IPS-18a (cell line): ENCODE data around the gene PRKN.

Experiments
- H3K27ac ChIP-seq: one replicate; pipeline ENCODE4 v1.5.1; 2013; ENCODE audit warnings: low read length
- H3K27me3 ChIP-seq: one replicate; pipeline ENCODE4 v1.6.1; 2013; ENCODE audit warnings: mild to moderate bottlenecking, low read length; ENCODE audit not compliant: control insufficient read depth, insufficient read depth
- H3K36me3 ChIP-seq: one replicate; pipeline ENCODE4 v1.6.1; 2013; ENCODE audit warnings: low read depth, low read length; ENCODE audit not compliant: control insufficient read depth
- H3K4me1 ChIP-seq: one replicate; pipeline ENCODE4 v1.6.1; 2013; ENCODE audit warnings: low read depth, low read length; ENCODE audit not compliant: control insufficient read depth
- H3K4me3 ChIP-seq: one replicate; pipeline ENCODE4 v1.5.1; 2013; ENCODE audit warnings: low read length
- H3K9ac ChIP-seq: one replicate; pipeline ENCODE4 v1.6.1; 2013; ENCODE audit warnings: mild to moderate bottlenecking, low read length, moderate library complexity
- H3K9me3 ChIP-seq: one replicate; pipeline ENCODE4 v1.6.1; 2013; ENCODE audit warnings: low read depth, low read length; ENCODE audit not compliant: control insufficient read depth

Gene PRKN

GRCh38 chr6:161378115-161378514 lies 1349.5 kb downstream of the PRKN start:
- H3K9ac ChIP-seq = no peak overlapping the region
- no peaks in the 10 kb centered on the region for H3K27me3 ChIP-seq
- no peaks in the 10 kb centered on the region for H3K4me1 ChIP-seq
- no peaks in the 10 kb centered on the region for H3K9me3 ChIP-seq
- no peak overlapping the region for H3K27ac ChIP-seq
- H3K4me3 ChIP-seq = no peak overlapping the region
- H3K36me3 ChIP-seq = no peaks in the 10 kb centered on the region

DNA sequence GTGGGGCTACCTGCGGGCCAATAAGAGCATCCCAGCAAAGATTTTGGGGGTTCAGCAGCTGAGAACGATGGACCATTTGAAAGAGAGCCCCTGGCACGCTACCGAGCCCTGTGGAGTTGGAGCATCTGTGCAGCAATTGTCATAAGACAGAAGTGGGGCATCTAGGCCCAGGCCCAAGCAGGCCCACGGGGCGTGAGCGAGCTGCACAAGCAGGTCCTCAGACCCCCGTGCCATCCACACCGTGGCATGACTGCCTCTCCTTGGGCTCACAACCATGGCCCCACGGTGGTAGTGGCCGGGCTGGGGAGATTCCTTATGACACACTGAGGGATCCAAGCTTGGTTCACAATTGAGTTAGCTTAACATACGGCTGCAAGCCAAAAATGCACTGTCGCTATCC lies 1350.5 kb downstream of the PRKN start:
- no peaks in the 10 kb centered on the region for H3K36me3 ChIP-seq
- H3K4me3 ChIP-seq = no peak overlapping the region
- no peaks in the 10 kb centered on the region for H3K4me1 ChIP-seq

GRCh38 chr6:161376367-161376766 lies 1351.2 kb downstream of the PRKN start:
- H3K9me3 ChIP-seq = no peaks in the 10 kb centered on the region
- no peak overlapping the region for H3K4me3 ChIP-seq
- H3K9ac ChIP-seq = no peak overlapping the region
- H3K4me1 ChIP-seq = no peaks in the 10 kb centered on the region
- no peaks in the 10 kb centered on the region for H3K36me3 ChIP-seq
- H3K27ac ChIP-seq = no peak overlapping the region
- H3K27me3 ChIP-seq = no peaks in the 10 kb centered on the region

More for the DNA sequence above, 1350.5 kb downstream of the PRKN start:
- Histone ChIP-seq H3K9me3 (no peaks in the 10 kb centered on the region), H3K9ac (no peak overlapping the region), H3K27me3 (no peaks in the 10 kb centered on the region), H3K27ac (no peak overlapping the region)

DNA sequence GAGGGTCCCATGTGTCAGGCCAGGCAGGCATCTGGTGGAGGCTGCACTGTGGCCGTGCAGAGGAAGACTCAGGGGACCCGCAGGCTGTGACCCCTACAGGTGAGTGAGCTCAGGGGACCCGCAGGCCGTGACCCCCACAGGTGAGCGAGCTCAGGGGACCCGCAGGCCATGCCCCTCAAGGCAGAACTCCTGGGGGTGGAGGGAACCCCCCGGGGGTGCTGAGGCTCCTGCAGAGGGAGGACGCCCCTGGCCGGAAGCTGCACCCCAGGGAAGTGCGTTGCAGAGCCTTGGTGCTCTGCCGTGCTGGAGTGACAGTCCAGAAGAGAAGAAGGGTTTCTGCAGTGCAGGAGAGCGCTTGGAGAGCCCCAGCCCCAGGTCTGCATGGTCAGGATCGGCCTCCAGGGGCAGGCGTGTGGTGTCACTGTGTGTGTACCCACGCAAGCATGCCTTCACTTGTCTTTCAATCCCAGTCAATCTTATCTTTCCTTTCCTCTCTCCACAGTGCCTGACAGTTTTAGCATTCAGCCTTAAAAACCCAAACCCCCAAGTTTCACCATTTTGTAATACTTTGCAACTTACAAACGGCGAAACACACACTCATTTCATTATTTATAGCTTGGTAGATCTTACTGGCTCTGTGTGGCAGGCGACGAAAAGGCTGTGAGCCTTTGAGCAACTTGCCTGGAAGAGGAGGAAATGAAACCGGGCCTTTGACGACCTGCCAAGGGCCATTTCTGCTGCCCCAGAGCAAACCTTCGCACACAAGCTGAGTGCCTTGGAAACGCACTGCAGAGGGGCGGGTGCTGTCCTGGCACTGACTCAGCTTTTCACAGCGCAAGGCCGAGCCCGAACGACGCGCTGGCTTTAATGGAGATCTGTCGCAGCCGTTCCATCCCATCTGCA lies 1352.3 kb downstream of the PRKN start:
- H3K4me3 ChIP-seq = no peak overlapping the region
- no peaks in the 10 kb centered on the region for H3K36me3 ChIP-seq
- no peaks in the 10 kb centered on the region for H3K9me3 ChIP-seq
- H3K27me3 ChIP-seq = no peaks in the 10 kb centered on the region
- no peak overlapping the region for H3K9ac ChIP-seq
- no peaks in the 10 kb centered on the region for H3K4me1 ChIP-seq
- H3K27ac ChIP-seq = no peak overlapping the region

DNA sequence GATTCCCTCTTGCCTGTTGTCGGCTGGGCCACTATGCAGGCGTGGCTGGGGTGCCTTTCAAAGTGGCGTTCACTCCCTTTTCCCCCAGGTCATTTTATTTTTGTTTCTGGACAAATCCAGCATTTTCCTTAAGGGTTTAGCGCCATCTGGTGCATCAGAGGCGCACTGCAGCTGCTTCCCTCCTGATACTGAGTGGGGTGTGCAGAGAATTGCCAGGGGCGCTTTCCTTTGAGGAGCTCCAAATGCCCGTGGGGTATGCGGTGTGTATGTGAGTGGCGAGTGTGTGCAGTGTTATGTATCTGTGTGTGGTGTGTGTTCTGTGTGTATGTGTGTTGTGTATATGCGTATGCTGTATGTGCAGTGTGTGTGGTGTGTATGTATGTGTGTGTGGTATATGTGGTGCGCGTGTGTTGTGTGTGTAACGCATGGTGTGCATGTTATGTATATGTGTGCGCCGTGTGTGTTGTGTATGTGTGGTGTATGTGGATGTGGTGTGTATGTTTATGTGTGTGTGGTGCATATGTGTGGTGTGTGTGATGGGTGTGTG lies 1353.6 kb downstream of the PRKN start:
- H3K4me1 ChIP-seq = no peaks in the 10 kb centered on the region
- H3K9me3 ChIP-seq = no peaks in the 10 kb centered on the region
- H3K36me3 ChIP-seq = no peaks in the 10 kb centered on the region
- no peak overlapping the region for H3K9ac ChIP-seq
- no peak overlapping the region for H3K27ac ChIP-seq
- H3K4me3 ChIP-seq = no peak overlapping the region
- H3K27me3 ChIP-seq = no peaks in the 10 kb centered on the region

GRCh38 chr6:161372422-161372793 lies 1355.2 kb downstream of the PRKN start:
- no peaks in the 10 kb centered on the region for H3K27me3 ChIP-seq
- H3K27ac ChIP-seq = no peak overlapping the region
- no peaks in the 10 kb centered on the region for H3K4me1 ChIP-seq
- H3K36me3 ChIP-seq = no peaks in the 10 kb centered on the region
- no peak overlapping the region for H3K9ac ChIP-seq
- no peaks in the 10 kb centered on the region for H3K9me3 ChIP-seq
- no peak overlapping the region for H3K4me3 ChIP-seq

DNA sequence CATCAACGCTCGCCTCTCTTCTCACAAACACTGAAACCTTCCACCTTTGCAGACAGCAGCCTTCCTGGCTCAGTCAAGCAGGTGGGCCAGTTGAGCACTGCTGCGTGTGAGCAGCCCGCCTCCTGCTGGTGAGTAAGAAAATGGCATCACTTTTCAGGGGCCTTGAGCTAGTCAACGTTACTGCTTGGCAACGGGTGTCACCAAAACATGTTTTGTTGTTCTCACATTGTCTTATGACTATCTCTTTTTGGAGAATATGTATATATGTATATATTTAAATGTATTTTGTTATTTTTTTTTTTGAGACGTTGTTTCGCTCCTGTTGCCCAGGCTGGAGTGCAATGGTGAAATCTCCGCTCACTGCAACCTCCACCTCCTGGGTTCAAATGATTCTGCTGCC lies 1356.7 kb downstream of the PRKN start:
- no peaks in the 10 kb centered on the region for H3K27me3 ChIP-seq
- H3K27ac ChIP-seq = no peak overlapping the region
- H3K4me1 ChIP-seq = no peaks in the 10 kb centered on the region
- no peak overlapping the region for H3K4me3 ChIP-seq
- no peaks in the 10 kb centered on the region for H3K36me3 ChIP-seq
- H3K9me3 ChIP-seq = no peaks in the 10 kb centered on the region
- H3K9ac ChIP-seq = no peak overlapping the region

GRCh38 chr6:161369339-161369738 lies 1358.2 kb downstream of the PRKN start:
- Histone ChIP-seq H3K27ac (no peak overlapping the region), H3K4me1 (no peaks in the 10 kb centered on the region), H3K27me3 (no peaks in the 10 kb centered on the region), H3K9ac (no peak overlapping the region), H3K36me3 (no peaks in the 10 kb centered on the region), H3K4me3 (no peak overlapping the region), H3K9me3 (no peaks in the 10 kb centered on the region)

DNA sequence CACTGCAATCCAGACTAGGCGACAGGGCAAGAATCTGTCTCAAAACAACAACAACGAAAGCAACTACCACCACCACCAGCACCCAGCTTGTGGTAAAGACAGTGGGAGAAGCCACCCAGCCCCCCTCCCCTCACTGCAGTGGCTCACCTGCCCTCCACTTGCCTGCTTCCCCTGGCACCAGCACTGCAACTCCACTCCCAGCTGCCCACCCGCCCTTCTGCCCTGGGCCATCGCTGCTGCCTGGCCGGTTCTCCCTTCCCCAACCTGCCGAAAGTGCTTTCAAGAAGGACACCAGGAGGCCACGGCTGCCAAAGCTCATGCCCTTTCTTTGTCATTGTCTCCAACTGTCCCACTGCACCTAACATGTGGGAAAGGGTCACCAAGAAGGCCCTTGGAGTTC lies 1359.1 kb downstream of the PRKN start:
- Histone ChIP-seq H3K4me1 (no peaks in the 10 kb centered on the region), H3K27ac (no peak overlapping the region), H3K27me3 (no peaks in the 10 kb centered on the region), H3K4me3 (no peak overlapping the region), H3K9me3 (no peaks in the 10 kb centered on the region), H3K9ac (no peak overlapping the region), H3K36me3 (no peaks in the 10 kb centered on the region)

- Histone ChIP-seq H3K4me1 (no peaks in the 10 kb centered on the region), H3K27ac (no peak overlapping the region), H3K9ac (no peak overlapping the region), H3K36me3 (no peaks in the 10 kb centered on the region), H3K9me3 (no peaks in the 10 kb centered on the region), H3K27me3 (no peaks in the 10 kb centered on the region), H3K4me3 (no peak overlapping the region)
Observed at GRCh38 chr6:161367472-161367871, 1360.1 kb downstream of the PRKN start.

DNA sequence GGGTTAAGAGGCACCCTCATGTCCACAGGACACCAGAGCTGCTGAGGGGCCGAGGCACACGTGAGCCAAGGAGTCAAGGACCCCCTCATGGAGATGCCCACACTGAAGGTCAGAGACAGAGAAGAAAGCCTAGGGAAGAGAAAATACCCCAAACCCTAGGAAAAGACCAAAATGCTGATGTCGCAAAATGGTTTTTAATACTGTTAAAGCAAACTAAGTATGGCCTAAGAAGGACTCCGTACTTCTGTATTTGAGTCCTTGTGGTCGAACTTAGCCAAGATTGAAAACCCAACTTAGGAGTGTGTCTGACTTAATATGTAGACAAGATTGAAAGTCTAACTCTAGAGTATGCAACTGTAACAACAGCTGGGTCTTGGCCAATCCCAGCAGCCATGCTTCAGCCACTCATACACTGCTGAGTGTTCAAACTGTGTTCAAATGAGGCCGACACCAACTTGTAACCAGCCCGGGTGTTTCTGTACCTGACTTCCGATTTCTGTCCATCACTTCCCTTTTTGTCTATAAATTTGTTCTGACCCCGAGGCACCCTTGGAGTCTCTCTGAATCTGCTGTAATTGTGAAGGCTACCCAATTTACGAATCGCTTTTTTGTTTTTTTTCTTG lies 1361.2 kb downstream of the PRKN start:
- no peak overlapping the region for H3K9ac ChIP-seq
- no peaks in the 10 kb centered on the region for H3K27me3 ChIP-seq
- no peaks in the 10 kb centered on the region for H3K36me3 ChIP-seq
- H3K27ac ChIP-seq = no peak overlapping the region
- no peaks in the 10 kb centered on the region for H3K4me1 ChIP-seq
- H3K4me3 ChIP-seq = no peak overlapping the region
- H3K9me3 ChIP-seq = no peaks in the 10 kb centered on the region
